ENCODE data around the gene FAM180B. TPM values are rescaled to one million over a fixed set of nuclear protein-coding genes. Genes with fewer than 3 reads are reported as not detected.

The FAM180B gene
- total and polyA plus RNA-seq, 4 donors = not detected

DNA sequence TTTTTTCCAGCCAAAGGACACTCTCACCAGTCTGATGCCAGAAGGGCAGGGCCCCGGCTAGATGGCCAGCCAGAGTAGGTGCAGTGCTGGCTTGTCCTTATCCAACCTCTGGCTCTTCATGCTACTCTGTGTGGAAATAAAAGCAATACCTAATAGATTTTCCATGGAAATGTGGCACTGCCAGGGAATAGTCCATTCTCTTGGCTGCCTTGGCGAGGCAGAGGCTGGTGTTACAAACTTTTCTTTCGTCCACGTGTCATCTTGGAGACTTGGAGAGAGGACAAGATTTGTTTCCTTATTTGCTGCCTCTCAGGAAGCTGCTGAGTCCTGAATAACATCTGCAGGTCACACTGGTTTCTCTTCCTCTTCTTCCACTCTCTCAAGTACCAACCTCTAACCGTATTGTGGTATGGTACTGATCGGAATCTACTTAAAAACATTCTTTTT lies 24.9 kb downstream of the FAM180B start:
- no peaks in the 10 kb centered on the region for H3K9me3 ChIP-seq (ENCODE audit: control insufficient read depth in 4 of 4, low read length in 3 of 4)
- 74% methylated on average over 6 of the region's 6 CpGs for WGBS
- DNase-seq (ENCODE audit: low spot score) = no peak
- no peak overlapping the region for H3K9ac ChIP-seq (ENCODE audit: low read depth in 1 of 2, low read length in 2 of 2)
- H3K4me3 ChIP-seq (ENCODE audit: low read depth in 1 of 3, low read length in 3 of 3) = no peak overlapping the region
- TF ChIP-seq RXRA (IDR thresholded peaks at IDR 0.05) (no peak), JUND (IDR thresholded peaks at IDR 0.05) (no peak), YY1 (IDR thresholded peaks at IDR 0.05) (no peak), FOXA1 (IDR thresholded peaks at IDR 0.05) (no peak), TAF1 (conservative IDR thresholded peaks at IDR 0.05) (no peak)
- TF ChIP-seq, protein P1, sequence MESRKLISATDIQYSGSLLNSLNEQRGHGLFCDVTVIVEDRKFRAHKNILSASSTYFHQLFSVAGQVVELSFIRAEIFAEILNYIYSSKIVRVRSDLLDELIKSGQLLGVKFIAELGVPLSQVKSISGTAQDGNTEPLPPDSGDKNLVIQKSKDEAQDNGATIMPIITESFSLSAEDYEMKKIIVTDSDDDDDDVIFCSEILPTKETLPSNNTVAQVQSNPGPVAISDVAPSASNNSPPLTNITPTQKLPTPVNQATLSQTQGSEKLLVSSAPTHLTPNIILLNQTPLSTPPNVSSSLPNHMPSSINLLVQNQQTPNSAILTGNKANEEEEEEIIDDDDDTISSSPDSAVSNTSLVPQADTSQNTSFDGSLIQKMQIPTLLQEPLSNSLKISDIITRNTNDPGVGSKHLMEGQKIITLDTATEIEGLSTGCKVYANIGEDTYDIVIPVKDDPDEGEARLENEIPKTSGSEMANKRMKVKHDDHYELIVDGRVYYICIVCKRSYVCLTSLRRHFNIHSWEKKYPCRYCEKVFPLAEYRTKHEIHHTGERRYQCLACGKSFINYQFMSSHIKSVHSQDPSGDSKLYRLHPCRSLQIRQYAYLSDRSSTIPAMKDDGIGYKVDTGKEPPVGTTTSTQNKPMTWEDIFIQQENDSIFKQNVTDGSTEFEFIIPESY (IDR thresholded peaks at IDR 0.05) = no peak
- TF ChIP-seq, protein P2, sequence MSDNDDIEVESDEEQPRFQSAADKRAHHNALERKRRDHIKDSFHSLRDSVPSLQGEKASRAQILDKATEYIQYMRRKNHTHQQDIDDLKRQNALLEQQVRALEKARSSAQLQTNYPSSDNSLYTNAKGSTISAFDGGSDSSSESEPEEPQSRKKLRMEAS (IDR thresholded peaks at IDR 0.05) = no peak
- no peaks in the 10 kb centered on the region for H3K27me3 ChIP-seq (ENCODE audit: control insufficient read depth in 4 of 4, insufficient read depth in 4 of 4, low read length in 3 of 4)
- H3K4me1 ChIP-seq (ENCODE audit: control insufficient read depth in 4 of 4, insufficient read depth in 4 of 4, low read length in 3 of 4) = no peaks in the 10 kb centered on the region
- no peak overlapping the region for H3K27ac ChIP-seq (ENCODE audit: low read depth in 1 of 2, low read length in 2 of 2)
- H3K36me3 ChIP-seq (ENCODE audit: control insufficient read depth in 4 of 4, insufficient read depth in 3 of 4, low read depth in 1 of 4, low read length in 3 of 4) = peaks cover 0 to 15% (median 6%) of the 10 kb centered on the region in 4 donors

DNA sequence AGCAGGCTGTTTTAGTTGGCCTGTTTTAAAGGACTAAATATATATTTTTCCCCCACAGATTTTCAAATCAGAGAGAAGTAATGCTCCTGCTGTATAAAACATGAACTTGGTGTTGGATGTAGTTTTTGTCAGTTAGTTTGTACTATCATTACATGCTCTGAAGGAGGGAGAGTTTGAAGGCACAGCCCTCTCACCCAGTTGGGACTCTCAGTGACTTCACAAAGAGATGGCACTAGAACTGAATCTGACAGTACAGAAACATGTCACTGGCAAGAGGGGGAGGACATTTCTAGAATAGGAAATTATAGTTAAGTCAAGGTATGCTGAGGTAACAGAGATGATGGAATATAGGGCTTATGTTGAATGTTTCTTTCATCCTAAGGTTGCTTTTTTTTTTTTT lies 28.8 kb downstream of the FAM180B start:
- Histone ChIP-seq H3K4me1 (ENCODE audit: control insufficient read depth in 4 of 4, insufficient read depth in 4 of 4, low read length in 3 of 4) (no peaks in the 10 kb centered on the region), H3K4me3 (ENCODE audit: low read depth in 1 of 3, low read length in 3 of 3) (no peak overlapping the region), H3K9ac (ENCODE audit: low read depth in 1 of 2, low read length in 2 of 2) (no peak overlapping the region), H3K9me3 (ENCODE audit: control insufficient read depth in 4 of 4, low read length in 3 of 4) (no peaks in the 10 kb centered on the region), H3K36me3 (ENCODE audit: control insufficient read depth in 4 of 4, insufficient read depth in 3 of 4, low read depth in 1 of 4, low read length in 3 of 4) (peaks cover 5 to 25% (median 23%) of the 10 kb centered on the region in 4 donors), H3K27ac (ENCODE audit: low read depth in 1 of 2, low read length in 2 of 2) (no peak overlapping the region), H3K27me3 (ENCODE audit: control insufficient read depth in 4 of 4, insufficient read depth in 4 of 4, low read length in 3 of 4) (no peaks in the 10 kb centered on the region)
- TF ChIP-seq HNF4A (conservative IDR thresholded peaks at IDR 0.05) (no peak), TAF1 (conservative IDR thresholded peaks at IDR 0.05) (no peak), FOXA1 (IDR thresholded peaks at IDR 0.05) (no peak), NR2F2 (IDR thresholded peaks at IDR 0.05) (no peak), FOXA2 (IDR thresholded peaks at IDR 0.05) (no peak), RAD21 (IDR thresholded peaks at IDR 0.05) (no peak), GABPA (IDR thresholded peaks at IDR 0.05 in 1 of 2, conservative IDR thresholded peaks at IDR 0.05 in 1 of 2) (no peak), RXRA (IDR thresholded peaks at IDR 0.05) (no peak), EGR1 (IDR thresholded peaks at IDR 0.05; ENCODE audit: low read depth in 2 of 2) (no peak), HNF4G (IDR thresholded peaks at IDR 0.05) (no peak), YY1 (IDR thresholded peaks at IDR 0.05) (no peak), JUND (IDR thresholded peaks at IDR 0.05) (no peak), SP1 (IDR thresholded peaks at IDR 0.05) (no peak)
- TF ChIP-seq, protein P1 (IDR thresholded peaks at IDR 0.05) = no peak
- TF ChIP-seq, protein P2 (IDR thresholded peaks at IDR 0.05) = no peak
- TF ChIP-seq, protein P3, sequence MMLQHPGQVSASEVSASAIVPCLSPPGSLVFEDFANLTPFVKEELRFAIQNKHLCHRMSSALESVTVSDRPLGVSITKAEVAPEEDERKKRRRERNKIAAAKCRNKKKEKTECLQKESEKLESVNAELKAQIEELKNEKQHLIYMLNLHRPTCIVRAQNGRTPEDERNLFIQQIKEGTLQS (IDR thresholded peaks at IDR 0.05) = no peak
- TF ChIP-seq, protein P4, sequence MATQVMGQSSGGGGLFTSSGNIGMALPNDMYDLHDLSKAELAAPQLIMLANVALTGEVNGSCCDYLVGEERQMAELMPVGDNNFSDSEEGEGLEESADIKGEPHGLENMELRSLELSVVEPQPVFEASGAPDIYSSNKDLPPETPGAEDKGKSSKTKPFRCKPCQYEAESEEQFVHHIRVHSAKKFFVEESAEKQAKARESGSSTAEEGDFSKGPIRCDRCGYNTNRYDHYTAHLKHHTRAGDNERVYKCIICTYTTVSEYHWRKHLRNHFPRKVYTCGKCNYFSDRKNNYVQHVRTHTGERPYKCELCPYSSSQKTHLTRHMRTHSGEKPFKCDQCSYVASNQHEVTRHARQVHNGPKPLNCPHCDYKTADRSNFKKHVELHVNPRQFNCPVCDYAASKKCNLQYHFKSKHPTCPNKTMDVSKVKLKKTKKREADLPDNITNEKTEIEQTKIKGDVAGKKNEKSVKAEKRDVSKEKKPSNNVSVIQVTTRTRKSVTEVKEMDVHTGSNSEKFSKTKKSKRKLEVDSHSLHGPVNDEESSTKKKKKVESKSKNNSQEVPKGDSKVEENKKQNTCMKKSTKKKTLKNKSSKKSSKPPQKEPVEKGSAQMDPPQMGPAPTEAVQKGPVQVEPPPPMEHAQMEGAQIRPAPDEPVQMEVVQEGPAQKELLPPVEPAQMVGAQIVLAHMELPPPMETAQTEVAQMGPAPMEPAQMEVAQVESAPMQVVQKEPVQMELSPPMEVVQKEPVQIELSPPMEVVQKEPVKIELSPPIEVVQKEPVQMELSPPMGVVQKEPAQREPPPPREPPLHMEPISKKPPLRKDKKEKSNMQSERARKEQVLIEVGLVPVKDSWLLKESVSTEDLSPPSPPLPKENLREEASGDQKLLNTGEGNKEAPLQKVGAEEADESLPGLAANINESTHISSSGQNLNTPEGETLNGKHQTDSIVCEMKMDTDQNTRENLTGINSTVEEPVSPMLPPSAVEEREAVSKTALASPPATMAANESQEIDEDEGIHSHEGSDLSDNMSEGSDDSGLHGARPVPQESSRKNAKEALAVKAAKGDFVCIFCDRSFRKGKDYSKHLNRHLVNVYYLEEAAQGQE (IDR thresholded peaks at IDR 0.05) = no peak
- TF ChIP-seq, protein P5, sequence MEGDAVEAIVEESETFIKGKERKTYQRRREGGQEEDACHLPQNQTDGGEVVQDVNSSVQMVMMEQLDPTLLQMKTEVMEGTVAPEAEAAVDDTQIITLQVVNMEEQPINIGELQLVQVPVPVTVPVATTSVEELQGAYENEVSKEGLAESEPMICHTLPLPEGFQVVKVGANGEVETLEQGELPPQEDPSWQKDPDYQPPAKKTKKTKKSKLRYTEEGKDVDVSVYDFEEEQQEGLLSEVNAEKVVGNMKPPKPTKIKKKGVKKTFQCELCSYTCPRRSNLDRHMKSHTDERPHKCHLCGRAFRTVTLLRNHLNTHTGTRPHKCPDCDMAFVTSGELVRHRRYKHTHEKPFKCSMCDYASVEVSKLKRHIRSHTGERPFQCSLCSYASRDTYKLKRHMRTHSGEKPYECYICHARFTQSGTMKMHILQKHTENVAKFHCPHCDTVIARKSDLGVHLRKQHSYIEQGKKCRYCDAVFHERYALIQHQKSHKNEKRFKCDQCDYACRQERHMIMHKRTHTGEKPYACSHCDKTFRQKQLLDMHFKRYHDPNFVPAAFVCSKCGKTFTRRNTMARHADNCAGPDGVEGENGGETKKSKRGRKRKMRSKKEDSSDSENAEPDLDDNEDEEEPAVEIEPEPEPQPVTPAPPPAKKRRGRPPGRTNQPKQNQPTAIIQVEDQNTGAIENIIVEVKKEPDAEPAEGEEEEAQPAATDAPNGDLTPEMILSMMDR (IDR thresholded peaks at IDR 0.05; ENCODE audit: low read depth, low read length, missing input control) = no peak
- DNase-seq (ENCODE audit: low spot score) = no peak
